ENCODE measurements around the gene MAPK8IP3.

MAPK8IP3 gene

GRCh38 chr16:1775006-1775845, 69.2 kb downstream of the MAPK8IP3 start:
- DNase-seq = no peak

DNA sequence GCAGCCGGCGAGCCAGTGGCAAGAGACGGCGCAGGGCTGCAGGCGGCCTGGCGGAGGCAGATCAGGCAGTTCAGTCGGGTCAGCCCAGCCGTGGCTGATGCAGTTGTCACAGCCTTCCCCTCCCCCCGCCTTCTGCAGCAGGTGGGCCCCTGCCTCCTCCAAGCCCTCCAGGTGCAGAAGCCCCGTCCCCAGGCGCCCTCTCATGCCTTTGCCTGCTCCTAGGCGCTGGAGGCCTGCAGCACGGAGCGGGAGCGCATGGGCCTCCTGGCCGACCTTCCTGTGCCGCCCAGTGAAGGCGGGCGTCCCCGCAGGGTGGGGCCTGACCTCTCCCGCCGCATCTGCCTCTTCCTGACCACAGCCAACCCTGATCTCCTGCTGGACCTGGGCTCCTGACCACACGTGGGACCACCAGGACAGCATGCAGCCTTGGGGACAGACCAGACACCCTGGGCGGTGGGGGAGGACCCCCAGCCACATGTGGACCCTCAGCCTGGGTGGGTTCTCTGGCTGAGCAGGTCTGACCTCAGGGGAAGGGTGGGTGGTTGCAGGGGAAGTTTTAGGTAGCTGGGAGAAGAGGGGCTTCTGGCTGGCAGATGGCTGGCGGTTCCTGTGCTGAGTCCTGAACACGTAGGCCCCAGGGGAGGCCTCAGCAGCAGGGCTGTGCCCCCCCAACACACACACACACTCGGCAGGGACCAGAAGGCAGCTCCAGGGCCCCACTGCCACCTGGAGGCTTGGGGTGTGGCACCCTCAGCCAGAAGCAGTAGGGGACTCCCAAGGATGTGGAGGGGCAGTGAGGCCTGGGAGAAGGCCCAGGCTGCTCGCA, 70.1 kb downstream of the MAPK8IP3 start:
- no peak for DNase-seq

DNA sequence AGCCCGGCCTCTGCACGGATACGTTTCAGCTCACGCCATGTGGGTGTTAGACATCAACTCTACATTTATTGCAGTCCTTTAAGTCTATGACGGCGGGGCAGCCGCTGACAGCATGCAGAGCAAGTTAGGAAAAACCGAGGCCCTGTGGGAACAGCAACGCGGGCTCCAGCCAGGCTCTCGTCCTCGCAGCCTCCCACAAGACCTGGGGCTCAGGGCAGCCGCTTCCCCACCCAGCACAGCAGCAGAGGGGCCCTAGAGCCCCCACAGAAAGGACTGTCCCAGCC, 70.6 kb downstream of the MAPK8IP3 start:
- no peak for DNase-seq

DNA sequence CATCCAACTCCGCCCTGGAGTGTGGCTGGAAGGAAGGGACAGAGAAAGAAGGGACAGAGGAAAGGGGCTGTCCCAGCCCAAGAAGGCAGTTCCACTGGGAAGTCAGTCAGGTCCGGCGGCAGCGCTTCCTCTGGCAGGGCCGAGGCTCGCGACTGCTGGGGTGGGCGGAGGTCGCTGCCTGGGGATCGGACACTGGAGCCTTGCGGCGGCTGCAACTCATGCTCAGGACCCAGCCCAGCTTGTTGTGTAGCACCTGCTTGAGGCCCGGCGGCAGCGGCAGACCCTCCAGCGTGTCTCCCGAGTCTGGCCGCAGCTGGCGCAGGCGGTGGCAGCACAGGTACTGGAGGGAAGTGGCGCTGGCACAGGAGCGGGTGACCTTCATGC, 71.0 kb downstream of the MAPK8IP3 start:
- no peak for DNase-seq

- DNase-seq = no peak
Observed at GRCh38 chr16:1777375-1778199, 71.6 kb downstream of the MAPK8IP3 start.

GRCh38 chr16:1778200-1779179, 72.5 kb downstream of the MAPK8IP3 start:
- DNase-seq = no peak

DNA sequence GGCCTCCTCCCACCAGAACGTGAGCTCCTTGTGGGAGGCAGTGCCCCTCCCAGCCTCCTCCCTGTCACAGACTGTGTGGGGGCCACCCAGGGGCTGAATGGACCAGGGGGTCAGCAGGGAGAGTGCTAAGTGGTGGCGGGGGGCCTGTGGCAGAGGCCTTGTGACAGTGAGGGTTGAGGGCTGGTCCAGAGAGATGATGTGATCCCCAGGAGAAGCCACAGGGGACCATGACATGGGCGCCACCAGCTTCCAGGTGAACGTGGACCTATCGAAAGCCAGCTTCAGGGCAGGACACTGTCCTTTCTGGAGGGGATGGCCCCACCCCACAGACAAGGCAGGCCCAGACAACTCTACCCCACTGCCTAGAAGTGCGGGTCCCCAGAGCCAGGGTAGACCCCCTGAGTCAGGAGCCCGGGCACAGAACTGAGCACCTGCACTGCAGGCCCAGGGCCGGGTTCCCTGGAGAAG, 73.3 kb downstream of the MAPK8IP3 start:
- DNase-seq = no peak

- DNase-seq = no peak
Observed at GRCh38 chr16:1779741-1780676, 74.0 kb downstream of the MAPK8IP3 start.

- DNase-seq = no peak
Observed at GRCh38 chr16:1780677-1781072, 74.7 kb downstream of the MAPK8IP3 start.

GRCh38 chr16:1781254-1781653, 75.3 kb downstream of the MAPK8IP3 start:
- no peak for DNase-seq

GRCh38 chr16:1781758-1782407, 75.9 kb downstream of the MAPK8IP3 start:
- peak; percentile 25 for DNase-seq

DNA sequence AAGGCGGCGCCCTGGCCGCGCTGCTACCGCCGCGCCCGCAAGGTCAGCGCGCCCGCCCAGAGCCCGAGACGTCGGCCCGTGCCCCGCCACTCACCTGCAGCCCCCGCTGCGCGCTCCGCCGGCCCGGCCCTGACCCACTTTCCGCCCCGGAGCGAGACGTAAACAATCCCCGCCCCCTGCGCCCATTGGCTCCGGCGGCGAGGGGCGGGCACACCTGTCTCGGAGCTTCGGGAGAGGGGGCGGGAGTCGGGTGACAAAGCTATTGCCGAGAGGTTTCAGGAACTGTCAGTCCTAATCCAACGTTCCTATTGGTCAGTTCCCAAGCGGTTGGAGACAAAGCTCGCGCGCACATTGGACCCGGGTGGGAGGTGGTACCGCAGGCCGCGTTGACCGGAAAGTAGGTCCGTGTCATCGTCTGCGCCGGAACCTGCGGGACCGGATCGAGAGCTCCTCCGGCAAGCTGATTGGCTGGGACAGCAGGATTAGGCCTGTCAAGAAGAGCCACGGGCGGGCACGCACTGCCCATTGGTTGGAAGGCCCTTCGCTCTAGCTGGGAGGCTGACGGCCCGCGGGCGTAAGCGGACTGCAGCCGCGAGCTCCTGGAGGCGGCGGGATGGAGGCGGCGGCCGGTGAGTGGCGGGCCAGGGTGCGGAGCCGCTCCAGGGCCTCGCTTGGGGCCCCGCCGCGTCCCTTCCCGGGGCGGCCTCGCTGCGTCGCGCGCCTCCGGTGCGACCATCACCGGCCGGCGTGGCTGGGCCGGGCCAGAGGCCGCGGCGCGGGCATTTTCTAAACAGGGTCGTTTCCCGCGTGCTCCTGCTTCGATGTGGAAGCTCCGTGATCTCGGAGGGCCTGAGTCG, 76.6 kb downstream of the MAPK8IP3 start, which contains the start of the genes NUBP2 and SPSB3:
NUBP2 (plus strand) TSS at position 553 of the 857 bp plus-strand sequence; CDS start at position 614, 61 bp downstream.
SPSB3 (minus strand) TSS at position 164 of the 857 bp plus-strand sequence. CDS start 1,088 bp downstream, outside the sequence.
- peak; percentile 95 for DNase-seq

DNA sequence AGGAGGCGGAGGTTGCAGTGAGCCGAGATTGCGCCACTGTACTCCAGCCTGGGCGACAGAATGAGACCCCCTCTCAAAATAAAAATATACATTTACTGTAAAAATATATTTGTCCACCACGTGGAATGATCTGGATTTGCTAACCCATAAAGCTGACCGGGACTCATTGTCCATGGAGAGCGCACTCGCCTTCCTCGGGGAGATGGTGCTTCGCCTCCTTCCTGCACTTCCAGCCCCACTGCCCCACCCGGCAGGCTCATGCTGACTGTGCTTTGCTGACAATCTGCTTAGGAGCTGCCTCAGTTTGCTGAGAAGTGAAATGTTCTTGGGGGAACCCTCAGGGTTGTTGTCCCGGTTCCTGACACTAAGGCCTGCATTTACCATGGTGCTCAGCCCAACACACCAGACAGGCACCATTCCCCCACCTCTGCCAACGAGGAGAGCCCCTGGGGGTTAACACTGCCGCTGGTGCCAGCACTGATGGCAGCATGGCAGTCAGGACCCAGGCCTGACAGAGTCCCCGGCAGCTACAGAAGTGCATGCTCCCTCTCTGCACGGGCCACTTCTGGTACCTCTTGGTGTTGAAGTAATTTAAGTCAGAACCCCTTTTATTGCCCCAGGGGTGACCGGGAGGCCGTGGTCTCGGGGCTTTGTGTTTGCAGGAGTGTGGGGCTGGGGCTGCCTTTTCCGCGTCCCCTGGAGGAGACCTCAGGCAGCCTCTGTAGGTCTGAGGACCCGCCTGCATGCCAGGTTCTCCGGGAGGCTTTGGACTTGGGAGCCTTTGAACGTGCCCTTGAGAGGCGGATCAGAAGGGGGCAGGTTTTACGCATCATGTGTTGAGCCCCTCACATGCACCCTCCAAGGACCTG, 79.2 kb downstream of the MAPK8IP3 start:
- no peak for DNase-seq

GRCh38 chr16:1785846-1786170, 79.8 kb downstream of the MAPK8IP3 start:
- DNase-seq = no peak

GRCh38 chr16:1786242-1787055, 80.5 kb downstream of the MAPK8IP3 start:
- no peak for DNase-seq

DNA sequence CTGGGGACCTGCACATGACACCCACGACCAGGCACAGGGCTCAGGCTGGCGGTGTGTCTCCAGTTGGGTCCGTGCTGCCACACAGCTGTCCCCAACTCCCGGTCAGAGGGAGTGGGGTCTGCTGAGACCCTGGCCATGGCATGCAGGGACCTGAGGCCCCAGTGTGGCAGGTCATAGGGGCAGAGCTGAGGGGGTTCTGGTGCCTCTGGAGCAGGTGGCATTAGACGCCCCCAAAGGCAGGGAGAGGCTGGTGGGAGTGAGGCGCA, 81.0 kb downstream of the MAPK8IP3 start:
- DNase-seq = no peak

DNA sequence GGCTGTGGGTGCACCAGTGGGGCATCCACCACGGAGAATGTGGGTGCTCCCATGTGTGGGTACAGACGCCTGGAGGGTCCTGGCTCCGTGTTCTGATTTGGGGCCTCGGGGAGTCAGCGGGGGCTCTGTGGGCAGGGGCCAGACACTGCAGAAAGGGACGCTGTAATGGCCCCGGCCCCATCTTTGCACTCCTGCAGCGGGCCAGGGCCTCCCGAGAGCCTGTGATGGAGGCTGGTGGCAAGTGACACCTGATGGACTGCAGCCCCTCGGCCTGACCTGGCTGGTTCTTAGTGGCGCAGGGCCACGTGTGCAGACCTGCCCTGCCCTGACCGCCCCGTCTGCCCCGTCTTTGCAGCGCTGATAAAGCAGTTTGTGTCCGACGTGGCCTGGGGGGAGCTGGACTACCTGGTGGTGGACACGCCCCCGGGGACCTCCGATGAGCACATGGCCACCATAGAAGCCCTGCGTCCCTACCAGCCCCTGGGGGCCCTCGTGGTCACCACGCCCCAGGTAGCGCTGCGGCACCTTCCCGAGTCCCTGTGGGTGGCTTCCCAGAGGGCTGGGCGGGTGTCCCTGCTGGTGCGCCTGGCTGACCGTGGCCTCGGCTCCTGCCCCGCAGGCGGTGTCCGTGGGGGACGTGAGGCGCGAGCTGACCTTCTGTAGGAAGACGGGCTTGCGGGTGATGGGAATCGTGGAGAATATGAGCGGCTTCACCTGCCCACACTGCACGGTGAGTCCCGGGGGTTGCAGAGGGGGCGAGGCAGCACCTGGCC, 81.5 kb downstream of the MAPK8IP3 start:
- DNase-seq = no peak
